VCaP (cell line): ENCODE measurements around the gene OR2T8.

Experiments used
- H3K27ac ChIP-seq: fragments of 450-650 bp; 2 replicates; pipeline ENCODE4 v1.5.1; 2017
- TF ChIP-seq, protein P1 (sequence below): fragments of 450-650 bp; conservative IDR thresholded peaks from 2 replicates; pipeline ENCODE4 v1.5.1; 2017; ENCODE audit warnings: mild to moderate bottlenecking, moderate library complexity

OR2T8 gene

GRCh38 chr1:247905910-247906503 is 14.0 kb upstream of the OR2T8 start:
- no peak overlapping the region for H3K27ac ChIP-seq

GRCh38 chr1:247906504-247907047 is 13.5 kb upstream of the OR2T8 start:
- H3K27ac ChIP-seq: no peak overlapping the region

More at GRCh38 chr1:247905910-247906503, 14.0 kb upstream of the OR2T8 start:
- TF ChIP-seq, protein P1, sequence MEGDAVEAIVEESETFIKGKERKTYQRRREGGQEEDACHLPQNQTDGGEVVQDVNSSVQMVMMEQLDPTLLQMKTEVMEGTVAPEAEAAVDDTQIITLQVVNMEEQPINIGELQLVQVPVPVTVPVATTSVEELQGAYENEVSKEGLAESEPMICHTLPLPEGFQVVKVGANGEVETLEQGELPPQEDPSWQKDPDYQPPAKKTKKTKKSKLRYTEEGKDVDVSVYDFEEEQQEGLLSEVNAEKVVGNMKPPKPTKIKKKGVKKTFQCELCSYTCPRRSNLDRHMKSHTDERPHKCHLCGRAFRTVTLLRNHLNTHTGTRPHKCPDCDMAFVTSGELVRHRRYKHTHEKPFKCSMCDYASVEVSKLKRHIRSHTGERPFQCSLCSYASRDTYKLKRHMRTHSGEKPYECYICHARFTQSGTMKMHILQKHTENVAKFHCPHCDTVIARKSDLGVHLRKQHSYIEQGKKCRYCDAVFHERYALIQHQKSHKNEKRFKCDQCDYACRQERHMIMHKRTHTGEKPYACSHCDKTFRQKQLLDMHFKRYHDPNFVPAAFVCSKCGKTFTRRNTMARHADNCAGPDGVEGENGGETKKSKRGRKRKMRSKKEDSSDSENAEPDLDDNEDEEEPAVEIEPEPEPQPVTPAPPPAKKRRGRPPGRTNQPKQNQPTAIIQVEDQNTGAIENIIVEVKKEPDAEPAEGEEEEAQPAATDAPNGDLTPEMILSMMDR: no peak

DNA sequence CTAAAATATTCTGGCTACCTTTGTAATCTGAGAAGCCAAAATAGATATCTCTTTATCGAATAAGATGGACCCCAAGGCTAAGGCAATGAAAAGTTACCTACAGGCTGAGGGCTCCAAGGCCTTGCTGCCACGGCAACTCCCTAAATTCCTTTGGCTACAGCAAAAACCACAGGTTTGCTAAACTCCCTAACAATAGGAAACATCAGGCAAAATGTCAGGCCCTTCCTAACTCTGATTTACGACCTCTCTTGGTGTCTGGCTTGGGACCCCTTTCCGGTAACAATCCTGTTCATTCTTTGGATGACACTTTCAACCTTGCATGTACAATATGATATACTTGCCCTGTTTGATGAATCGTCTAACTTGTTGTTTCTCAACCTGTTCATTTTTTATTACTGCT is 11.3 kb upstream of the OR2T8 start:
- TF ChIP-seq, protein P1: no peak
- H3K27ac ChIP-seq: no peak overlapping the region

More at GRCh38 chr1:247906504-247907047, 13.5 kb upstream of the OR2T8 start:
- TF ChIP-seq, protein P1: no peak

DNA sequence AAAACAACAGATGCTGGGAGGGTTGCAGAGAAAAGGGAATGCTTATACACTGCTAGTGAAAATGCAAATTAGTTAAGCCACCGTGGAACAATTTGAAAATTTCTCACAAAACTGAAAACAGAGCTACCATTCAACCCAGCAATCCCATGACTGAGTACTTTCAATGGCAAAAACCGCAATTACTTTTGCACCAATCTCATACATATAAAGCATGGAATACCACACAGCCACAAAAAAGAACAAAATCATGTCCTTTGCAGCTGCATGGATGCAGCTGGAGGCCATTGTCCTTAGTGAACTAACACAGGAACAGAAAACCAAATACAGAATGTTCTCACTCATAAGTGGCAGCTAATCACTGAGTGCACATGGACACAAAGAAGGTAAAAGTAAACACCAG is 6.3 kb upstream of the OR2T8 start:
- H3K27ac ChIP-seq: no peak overlapping the region
- TF ChIP-seq, protein P1: no peak

- H3K27ac ChIP-seq: no peak overlapping the region
- TF ChIP-seq, protein P1: no peak
These were observed 5.0 kb upstream of the OR2T8 start for GRCh38 chr1:247914941-247915662.

GRCh38 chr1:247923941-247924340 is 3.9 kb downstream of the OR2T8 start:
- no peak overlapping the region for H3K27ac ChIP-seq
- TF ChIP-seq, protein P1: no peak

DNA sequence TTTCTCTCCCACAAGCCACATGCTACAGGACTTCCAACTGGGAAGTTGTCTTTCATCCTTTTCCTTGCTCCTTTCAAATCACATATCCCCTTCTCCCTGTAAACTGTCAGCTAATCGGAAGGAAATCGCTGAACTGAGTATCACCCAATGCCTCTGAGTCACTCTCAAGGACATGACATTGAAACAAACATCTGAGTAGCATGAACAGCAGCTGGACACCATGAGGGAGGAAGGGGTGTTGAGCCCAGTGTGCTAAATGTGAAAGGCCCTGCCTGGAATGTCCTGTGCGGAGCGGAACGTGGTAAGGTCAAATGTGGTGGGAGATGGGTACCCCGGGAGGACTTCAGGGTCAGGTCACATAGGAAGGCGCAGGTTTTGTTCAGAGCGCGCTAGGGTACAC is 4.8 kb downstream of the OR2T8 start, which contains the start of gene OR2AJ1:
OR2AJ1 (plus strand) TSS at position 22 of the 400 bp plus-strand sequence. CDS start 8,880 bp downstream, outside the sequence.
- H3K27ac ChIP-seq: no peak within 1 kb of the TSS
- TF ChIP-seq, protein P1: no peak
